GM12878 (cell line): Measurements from ENCODE around the gene BPIFB4. TPM values are rescaled to one million over a fixed set of nuclear protein-coding genes. Genes with fewer than 3 reads are reported as not detected.

Experiments used
- ATAC-seq: fragments of 200-7000 bp; cut with Tn5 transposase; 3 replicates; pipeline ENCODE4 v1.9.1; 2020; ENCODE audit warnings: mild to moderate bottlenecking, moderate library complexity
- BruUV-seq: library from RNA; stranded (reverse); fragments of 400-500 nt; replicated peaks from 2 replicates; lab custom pipeline; 2021; lab: Mats Ljungman, UMichigan
- CTCF ChIA-PET: fragments of 300-600 bp; sonication (Branson Sonifier 250); formaldehyde crosslinking; extraction: SDS; loops from one replicate; lab custom pipeline; 2021; ENCODE audit warnings: inconsistent platforms; lab: Yijun Ruan, JAX
- POLR2A ChIA-PET: fragments of 350-600 bp; formaldehyde crosslinking; extraction: SDS; loops from one replicate; lab custom pipeline; 2021; ENCODE audit warnings: inconsistent platforms; lab: Charles Lee
- RAD21 ChIA-PET: fragments of 300-600 bp; sonication (Branson Sonifier 250); formaldehyde crosslinking; loops from one replicate; lab custom pipeline; 2023; ENCODE audit warnings: antibody characterized with exemption; ENCODE audit not compliant: unreplicated experiment; lab: Charles Lee
- SMC1A ChIA-PET: fragments of 300-600 bp; sonication (Branson Sonifier 250); formaldehyde crosslinking; loops from one replicate; lab custom pipeline; 2023; ENCODE audit not compliant: unreplicated experiment, uncharacterized antibody; lab: Charles Lee
- DNase-seq: peaks from one replicate; pipeline ENCODE4 v3.0.0-alpha.2; 2011; ENCODE audit warnings: low read depth, low spot score
- FAIRE-seq: peaks from 3 replicates; lab custom pipeline; 2011; peaks lifted over from hg19 to GRCh38; lab: Jason Lieb, UNC
- H2AFZ ChIP-seq: 2 replicates; pipeline ENCODE4 v1.6.0; 2011; ENCODE audit warnings: low read depth, low read length, control low read depth; ENCODE audit not compliant: control insufficient read depth
- H3K27ac ChIP-seq: 2 replicates; pipeline ENCODE4 v1.5.1; 2011; ENCODE audit warnings: control low read depth; ENCODE audit not compliant: control insufficient read depth, insufficient read depth
- H3K27me3 ChIP-seq, 2 experiments: replicated peaks in 1 of 2; 2 replicates each; pipeline versions ENCODE4 v1.6.0 to v1.6.1; 2011; ENCODE audit warnings: low read length in 1 of 2; ENCODE audit not compliant: control insufficient read depth in 2 of 2, insufficient read depth in 2 of 2
- H3K36me3 ChIP-seq, 2 experiments: 2 replicates each; pipeline ENCODE4 v1.5.1; 2011; ENCODE audit warnings: low read length in 1 of 2; ENCODE audit not compliant: control insufficient read depth in 2 of 2, insufficient read depth in 2 of 2
- H3K4me1 ChIP-seq: 2 replicates; pipeline ENCODE4 v1.6.1; 2011; ENCODE audit warnings: mild to moderate bottlenecking, low read length, moderate library complexity, mixed read lengths; ENCODE audit not compliant: control insufficient read depth, insufficient read depth
- H3K4me2 ChIP-seq: 2 replicates; pipeline ENCODE4 v1.6.0; 2011; ENCODE audit warnings: control low read depth; ENCODE audit not compliant: control insufficient read depth, insufficient read depth
- H3K4me3 ChIP-seq: fragments of 200-600 bp; sonication (generic); 2 replicates; pipeline ENCODE4 v1.5.1; 2016
- H3K79me2 ChIP-seq: 2 replicates; pipeline ENCODE4 v1.6.0; 2011; ENCODE audit warnings: low read length; ENCODE audit not compliant: control insufficient read depth, insufficient read depth
- H3K9ac ChIP-seq: 2 replicates; pipeline ENCODE4 v1.8.0; 2011; ENCODE audit warnings: low read length, control low read depth, mixed read lengths; ENCODE audit not compliant: control insufficient read depth, insufficient read depth
- H3K9me3 ChIP-seq: replicated peaks from 3 replicates; pipeline ENCODE4 v1.5.1; 2011; ENCODE audit warnings: mild to moderate bottlenecking, low read length; ENCODE audit not compliant: control insufficient read depth, insufficient read depth
- H4K20me1 ChIP-seq: 2 replicates; pipeline ENCODE4 v1.6.0; 2011; ENCODE audit not compliant: control insufficient read depth, insufficient read depth
- BCL11A ChIP-seq: IDR thresholded peaks from 2 replicates; pipeline ENCODE4 v1.6.1; 2011; ENCODE audit warnings: low read depth, low read length
- BRCA1 ChIP-seq: IDR thresholded peaks from 2 replicates; pipeline ENCODE4 v1.6.1; 2011; ENCODE audit warnings: low read depth, low read length, improper control_type of control experiment
- EP300 ChIP-seq, 2 experiments: fragments of 150-350 bp in 1 of 2; IDR thresholded peaks; 2 replicates each; pipeline ENCODE4 v1.6.1; 2011 to 2012; ENCODE audit warnings: low read depth in 2 of 2, low read length in 2 of 2, borderline replicate concordance in 1 of 2, improper control_type of control experiment in 1 of 2, inconsistent platforms in 1 of 2; ENCODE audit not compliant: control insufficient read depth in 1 of 2
- IRF5 ChIP-seq: fragments of 450-650 bp; IDR thresholded peaks from 2 replicates; pipeline ENCODE4 v1.6.1; 2017; ENCODE audit warnings: borderline replicate concordance
- JUNB ChIP-seq: IDR thresholded peaks from 2 replicates; pipeline ENCODE4 v1.6.1; 2016; ENCODE audit warnings: antibody characterized with exemption, mild to moderate bottlenecking
- MEF2B ChIP-seq: fragments of 450-650 bp; IDR thresholded peaks from 2 replicates; pipeline ENCODE4 v1.6.1; 2018; ENCODE audit warnings: mild to moderate bottlenecking, moderate library complexity; ENCODE audit not compliant: partially characterized antibody, poor library complexity, severe bottlenecking
- MYC ChIP-seq: IDR thresholded peaks from 2 replicates; pipeline ENCODE4 v1.6.1; 2011; ENCODE audit warnings: mild to moderate bottlenecking, low read length, moderate library complexity, inconsistent platforms; ENCODE audit not compliant: insufficient read depth, insufficient replicate concordance, insufficient read length, severe bottlenecking
- PAX8 ChIP-seq: fragments of 450-650 bp; IDR thresholded peaks from 2 replicates; pipeline ENCODE4 v1.6.1; 2017; ENCODE audit warnings: mild to moderate bottlenecking, moderate library complexity
- RBBP5 ChIP-seq: fragments of 200-600 bp; sonication (generic); conservative IDR thresholded peaks from 2 replicates; pipeline ENCODE4 v1.6.1; 2016
- REST ChIP-seq: IDR thresholded peaks from 2 replicates; pipeline ENCODE4 v1.6.1; 2012; ENCODE audit warnings: mild to moderate bottlenecking, low read depth, low read length
- SMC3 ChIP-seq: IDR thresholded peaks from 2 replicates; pipeline ENCODE4 v1.6.1; 2011; ENCODE audit warnings: low read length, improper control_type of control experiment, borderline replicate concordance
- STAT3 ChIP-seq: IDR thresholded peaks from 2 replicates; pipeline ENCODE4 v1.6.1; 2011; ENCODE audit warnings: low read depth, low read length, improper control_type of control experiment
- TBL1XR1 ChIP-seq: IDR thresholded peaks from 2 replicates; pipeline ENCODE4 v1.6.1; 2012; ENCODE audit warnings: low read depth, low read length, improper control_type of control experiment
- USF1 ChIP-seq: IDR thresholded peaks from 2 replicates; pipeline ENCODE4 v1.6.1; 2011; ENCODE audit warnings: borderline replicate concordance, low read depth, mild to moderate bottlenecking, moderate library complexity, mixed read lengths, low read length; ENCODE audit not compliant: insufficient read depth; ENCODE audit errors: extremely low read length
- YBX1 ChIP-seq: fragments of 450-650 bp; IDR thresholded peaks from 2 replicates; pipeline ENCODE4 v1.6.1; 2016; ENCODE audit warnings: antibody characterized with exemption
- YY1 ChIP-seq: IDR thresholded peaks from 2 replicates; pipeline ENCODE4 v1.6.1; 2011; ENCODE audit warnings: low read depth, mild to moderate bottlenecking, low read length
- ZNF217 ChIP-seq: fragments of 450-650 bp; IDR thresholded peaks from 2 replicates; pipeline ENCODE4 v1.6.1; 2017; ENCODE audit warnings: antibody characterized with exemption, mild to moderate bottlenecking
- WGBS: methylation state at CpG from one replicate; pipeline ENCODE4 v1.1.6; 2016; ENCODE audit warnings: low lambda C conversion rate; ENCODE audit not compliant: insufficient replicate concordance, insufficient coverage; ENCODE audit errors: missing lambda C conversion rate; 5-methylcytosine and 5-hydroxymethylcytosine counted together
- in situ Hi-C: fragments of 300-500 bp; cut with MboI; formaldehyde crosslinking; loops from 9 replicates; pipeline ENCODE4 v1.14.3; 2018; ENCODE audit warnings: mixed read lengths
- intact Hi-C: fragments of 100-400 bp; cut with micrococcal nuclease; formaldehyde crosslinking; loops from one replicate; pipeline ENCODE4 v1.14.2; 2022; ENCODE audit not compliant: unreplicated experiment
- polyA plus RNA-seq, 11 experiments: library from polyadenylated mRNA; depleted of rRNA in 4 of 11; unstranded in 6 of 11; stranded (reverse) in 5 of 11; fragments of >200 nt; fragmentation: Nextera tagmentation in 4 of 11; fragmentation: Illumina TruSeq in 1 of 11; extraction: Ambion mirVana in 4 of 11; extraction: Trizol in 1 of 11; gene quantifications; 1 replicate in 1 of 11; 2 replicates in 10 of 11; pipeline versions ENCODE4 v1.2.1 to v1.2.3, GENCODE V29; 2011 to 2016; ENCODE audit warnings: inconsistent platforms in 2 of 11, missing spikeins in 2 of 11, low read depth in 1 of 11
- total RNA-seq, 4 experiments: library from RNA; depleted of rRNA in 3 of 4; stranded (reverse); fragments of >200 nt in 3 of 4; fragmentation: Illumina TruSeq in 1 of 4; extraction: Trizol in 1 of 4; gene quantifications; 2 replicates each; pipeline versions ENCODE4 v1.2.1 to v1.2.3, GENCODE V29; 2013 to 2021

The BPIFB4 gene
- total and polyA plus RNA-seq, 10 of the 15 experiments (the other 5 are each of a cell fraction or from before 2014, with no cell fraction given): 0.12 TPM; not detected in 9

- H2AFZ ChIP-seq: no peak overlapping the region
- intact Hi-C loops (no loop called here), in situ Hi-C loops (no loop called here)
- ChIA-PET CTCF (no interaction called here), POLR2A (no interaction called here), RAD21 (no interaction called here), SMC1A (no interaction called here)
- no peak overlapping the region for H3K4me3 ChIP-seq
- no peaks in the 10 kb centered on the region for H4K20me1 ChIP-seq
- no peak overlapping the region for H3K4me2 ChIP-seq
- peaks cover 0 to 1% of the 10 kb centered on the region in 2 experiments; a peak in 1 of 4 replicates for H3K27me3 ChIP-seq
- WGBS: 32% methylated on average over 8 of the region's 9 CpGs
- FAIRE-seq (no peak), ATAC-seq (no peak), DNase-seq (no peak)
- H3K79me2 ChIP-seq: no peaks in the 10 kb centered on the region
- H3K9ac ChIP-seq: no peak overlapping the region
- H3K36me3 ChIP-seq: no peaks in the 10 kb centered on the region
- H3K27ac ChIP-seq: no peak overlapping the region
- no peaks in the 10 kb centered on the region for H3K4me1 ChIP-seq
- BruUV-seq: no TSS peak
- TF ChIP-seq REST (no peak), BRCA1 (no peak), IRF5 (no peak), USF1 (no peak), STAT3 (no peak), EP300 (IDR thresholded peaks at IDR 0.05; ENCODE audit: borderline replicate concordance in 1 of 2, control insufficient read depth in 1 of 2, low read depth in 2 of 2, low read length in 2 of 2) (no peak), JUNB (no peak), MYC (no peak), YY1 (no peak), BCL11A (no peak), YBX1 (no peak), MEF2B (no peak), ZNF217 (no peak), RBBP5 (no peak), PAX8 (no peak), SMC3 (no peak), TBL1XR1 (no peak)
- H3K9me3 ChIP-seq: no peaks in the 10 kb centered on the region
Observed at GRCh38 chr20:33030076-33030475, 49.4 kb upstream of the BPIFB4 start.
